ENCODE measurements around the gene ERN1.

GRCh38 chr17:64038331-64039105 is 91.4 kb downstream of the ERN1 start:
- TF ChIP-seq POLR2A (IDR thresholded peaks at IDR 0.05) (no peak), CTCF (IDR thresholded peaks at IDR 0.05 in 8 of 11, conservative IDR thresholded peaks at IDR 0.05 in 3 of 11) (no peak)
